DND-41 (cell line): ENCODE data around the gene WNT6.

ENCODE experiments used
- ATAC-seq: fragments of 200-7000 bp; cut with Tn5 transposase; 3 replicates; pipeline ENCODE4 v1.9.1; 2021; ENCODE audit warnings: low read depth; ENCODE audit not compliant: insufficient read depth
- DNase-seq: peaks from one replicate; pipeline ENCODE4 v3.0.0-alpha.2; 2020
- H2AFZ ChIP-seq: 2 replicates; pipeline ENCODE4 v1.6.0; 2012; ENCODE audit warnings: low read depth, low read length
- H3K27ac ChIP-seq: 2 replicates; pipeline ENCODE4 v1.5.1; 2012; ENCODE audit warnings: low read length, inconsistent platforms
- H3K27me3 ChIP-seq: fragments of 200-600 bp; sonication (generic); 2 replicates; pipeline ENCODE4 v1.6.0; 2012; ENCODE audit warnings: low read length, mild to moderate bottlenecking, inconsistent platforms; ENCODE audit not compliant: insufficient read depth, poor library complexity
- H3K36me3 ChIP-seq: 2 replicates; pipeline ENCODE4 v1.5.1; 2012; ENCODE audit warnings: low read length, inconsistent platforms; ENCODE audit not compliant: insufficient read depth
- H3K4me1 ChIP-seq: 2 replicates; pipeline ENCODE4 v1.5.1; 2012; ENCODE audit warnings: mild to moderate bottlenecking, low read length; ENCODE audit not compliant: insufficient read depth
- H3K4me2 ChIP-seq: 2 replicates; pipeline ENCODE4 v1.6.0; 2012; ENCODE audit warnings: mild to moderate bottlenecking, moderate library complexity, low read length, inconsistent platforms; ENCODE audit not compliant: insufficient read depth
- H3K4me3 ChIP-seq, 2 experiments: fragments of 200-600 bp in 1 of 2; shearing (Covaris generic) in 1 of 2; 2 replicates each; pipeline ENCODE4 v1.5.1; 2012 to 2016; ENCODE audit warnings: inconsistent platforms in 2 of 2, low read length in 2 of 2, mild to moderate bottlenecking in 2 of 2, low read depth in 1 of 2, moderate library complexity in 1 of 2
- H3K79me2 ChIP-seq: 2 replicates; pipeline ENCODE4 v1.6.0; 2012; ENCODE audit warnings: low read length, inconsistent platforms; ENCODE audit not compliant: insufficient read depth
- H3K9ac ChIP-seq: 2 replicates; pipeline ENCODE4 v1.6.0; 2012; ENCODE audit warnings: low read depth, mild to moderate bottlenecking, inconsistent platforms, low read length, moderate library complexity
- H3K9me3 ChIP-seq: 2 replicates; pipeline ENCODE4 v1.5.1; 2012; ENCODE audit warnings: low read length, moderate library complexity, mild to moderate bottlenecking, inconsistent platforms; ENCODE audit not compliant: insufficient read depth, severe bottlenecking
- H4K20me1 ChIP-seq: 2 replicates; pipeline ENCODE4 v1.6.0; 2012; ENCODE audit warnings: low read length; ENCODE audit not compliant: insufficient read depth
- CTCF ChIP-seq: IDR thresholded peaks from 2 replicates; pipeline ENCODE4 v1.5.1; 2012; ENCODE audit warnings: borderline replicate concordance, low read length, moderate library complexity, mild to moderate bottlenecking; ENCODE audit not compliant: poor library complexity, severe bottlenecking; ENCODE audit errors: extremely low read depth
- EZH2 ChIP-seq: IDR thresholded peaks from 3 replicates; pipeline ENCODE4 v1.6.1; 2012; ENCODE audit warnings: borderline replicate concordance, low read depth, mild to moderate bottlenecking, moderate library complexity, low read length, inconsistent platforms; ENCODE audit not compliant: severe bottlenecking

Gene WNT6

GRCh38 chr2:218857371-218858137 lies 2.1 kb upstream of the WNT6 start:
- Histone ChIP-seq H2AFZ (no peak overlapping the region), H3K4me2 (no peak overlapping the region), H3K4me3 (no peak overlapping the region), H3K27ac (no peak overlapping the region), H4K20me1 (peaks cover 11% of the 10 kb centered on the region; the same call in 1 of the 2 replicates), H3K79me2 (no peaks in the 10 kb centered on the region), H3K9ac (no peak overlapping the region), H3K36me3 (no peaks in the 10 kb centered on the region), H3K4me1 (peaks cover 14% of the 10 kb centered on the region), H3K27me3 (peaks cover 17% of the 10 kb centered on the region), H3K9me3 (no peaks in the 10 kb centered on the region)
- ATAC-seq = no peak
- DNase-seq = no peak
- TF ChIP-seq EZH2 (no peak), CTCF (no peak)

DNA sequence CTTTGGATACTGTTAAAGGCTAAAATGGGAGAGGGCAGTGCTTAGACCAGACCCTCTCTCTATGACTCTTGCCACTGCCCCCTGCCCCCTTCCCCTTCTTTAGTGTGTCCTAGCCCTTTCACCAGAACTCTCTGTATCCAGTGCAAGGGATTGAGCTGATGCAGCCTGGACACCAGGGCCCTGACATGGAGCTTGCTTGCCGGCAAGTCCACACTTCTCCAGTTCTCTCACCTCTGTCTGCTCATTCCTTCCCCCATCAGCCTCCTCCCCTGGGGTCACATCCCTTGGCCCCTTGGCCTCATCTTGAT lies 1.5 kb upstream of the WNT6 start:
- H3K9me3 ChIP-seq = no peaks in the 10 kb centered on the region
- no peaks in the 10 kb centered on the region for H3K79me2 ChIP-seq
- no peak overlapping the region for H3K4me2 ChIP-seq
- ATAC-seq = no peak
- TF ChIP-seq EZH2 (no peak), CTCF (no peak)
- peaks cover 14% of the 10 kb centered on the region for H3K4me1 ChIP-seq
- no peak overlapping the region for H3K9ac ChIP-seq
- no peaks in the 10 kb centered on the region for H3K36me3 ChIP-seq
- peaks cover 11% of the 10 kb centered on the region; the same call in 1 of the 2 replicates for H4K20me1 ChIP-seq
- H3K27me3 ChIP-seq = peaks cover 17% of the 10 kb centered on the region
- H2AFZ ChIP-seq = no peak overlapping the region
- H3K4me3 ChIP-seq = no peak overlapping the region
- no peak for DNase-seq
- no peak overlapping the region for H3K27ac ChIP-seq

DNA sequence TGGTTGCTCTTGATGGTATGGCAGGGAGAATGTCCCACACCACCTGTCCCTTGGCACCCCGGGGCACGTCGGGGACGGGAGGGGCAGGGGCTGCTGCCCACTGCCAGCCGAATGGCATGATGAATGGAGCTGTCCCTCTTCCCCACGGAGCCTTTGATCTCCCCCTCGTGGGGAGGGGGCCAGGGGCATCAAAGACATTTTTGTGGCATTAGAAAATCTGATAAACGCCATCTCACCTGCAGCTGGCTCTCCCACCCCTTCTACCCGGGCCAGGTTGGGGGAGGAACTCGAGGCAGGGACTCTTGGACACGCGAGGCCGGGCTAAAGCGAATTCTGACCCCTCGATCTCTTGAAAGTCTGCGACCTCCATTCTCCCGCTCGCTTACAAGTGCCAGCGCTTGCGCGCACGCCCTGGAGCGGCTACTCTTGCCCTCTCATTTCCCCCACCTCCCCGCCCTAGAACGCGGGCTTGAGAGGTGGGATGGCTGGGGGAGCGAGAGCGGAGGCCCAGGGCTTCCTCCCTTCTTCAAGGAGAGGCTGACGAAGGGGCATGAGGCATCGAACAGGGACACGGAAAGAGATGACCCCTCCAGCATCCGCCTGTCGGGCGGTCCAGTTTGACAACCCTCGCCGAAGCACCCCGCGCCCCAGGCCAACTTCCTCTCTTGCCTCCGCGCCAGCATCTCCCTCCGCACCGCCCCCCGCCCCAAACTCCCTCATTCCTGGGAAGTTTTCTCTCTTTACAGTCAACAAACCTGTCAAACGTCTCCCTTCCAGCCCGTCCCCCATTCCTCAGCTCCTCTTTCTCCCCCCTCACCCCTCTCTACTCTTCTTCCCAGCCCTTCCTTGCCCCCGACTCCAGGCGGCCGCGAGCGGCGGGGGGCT lies 692 bp upstream of the WNT6 start:
- no peak for ATAC-seq
- H3K4me1 ChIP-seq = peaks cover 14% of the 10 kb centered on the region
- H3K9ac ChIP-seq = no peak overlapping the region

More for the DNA sequence above, 692 bp upstream of the WNT6 start:
- Histone ChIP-seq H3K9me3 (no peaks in the 10 kb centered on the region), H2AFZ (no peak overlapping the region), H3K27ac (no peak overlapping the region), H3K4me2 (no peak overlapping the region), H3K4me3 (no peak overlapping the region), H4K20me1 (peaks cover 9% of the 10 kb centered on the region; the same call in 1 of the 2 replicates), H3K27me3 (peaks cover 17% of the 10 kb centered on the region), H3K79me2 (no peaks in the 10 kb centered on the region), H3K36me3 (no peaks in the 10 kb centered on the region)
- no peak for TF ChIP-seq EZH2
- TF ChIP-seq CTCF = no peak
- DNase-seq = no peak
